Prostate gland (tissue), 2 donors: ENCODE results near the gene HS3ST3B1. TPM values are rescaled to one million over a fixed set of nuclear protein-coding genes. Genes with fewer than 3 reads are reported as not detected.

Experiments
- DNase-seq: peaks from one replicate; pipeline ENCODE4 v3.0.0-alpha.2; 2019; ENCODE audit warnings: low spot score
- H3K27ac ChIP-seq, 2 donors: fragments of 200-600 bp; sonication (generic); 2 replicates each; pipeline ENCODE4 v1.5.1; 2017 to 2019
- H3K27me3 ChIP-seq: fragments of 200-600 bp; sonication (generic); replicated peaks from 2 replicates; pipeline ENCODE4 v1.5.1; 2019; ENCODE audit not compliant: insufficient read depth
- H3K36me3 ChIP-seq, 2 donors: fragments of 200-600 bp; sonication (generic); 1 replicate in 1 of 2; 2 replicates in 1 of 2; pipeline versions ENCODE4 v1.5.1 to v1.8.1; 2017 to 2019
- H3K4me1 ChIP-seq: fragments of 200-600 bp; sonication (generic); replicated peaks from 2 replicates; pipeline ENCODE4 v1.5.1; 2019
- H3K4me3 ChIP-seq, 2 donors: fragments of 200-600 bp; sonication (generic); 2 replicates each; pipeline ENCODE4 v1.5.1; 2017 to 2019
- H3K9me3 ChIP-seq: fragments of 200-600 bp; sonication (generic); 2 replicates; pipeline ENCODE4 v1.5.1; 2017
- CTCF ChIP-seq, 4 experiments: fragments of 200-600 bp in 2 of 4; fragments of 450-650 bp in 2 of 4; sonication (generic) in 2 of 4; IDR thresholded peaks; 1 replicate in 3 of 4; 2 replicates in 1 of 4; pipeline ENCODE4 v1.5.1; 2016 to 2019; ENCODE audit warnings: antibody characterized with exemption in 4 of 4, mild to moderate bottlenecking in 2 of 4, moderate library complexity in 2 of 4
- POLR2A ChIP-seq: fragments of 450-650 bp; IDR thresholded peaks from one replicate; pipeline ENCODE4 v1.6.1; 2016; ENCODE audit warnings: antibody characterized with exemption, mild to moderate bottlenecking
- POLR2AphosphoS5 ChIP-seq: sonication (generic); formaldehyde crosslinking; IDR thresholded peaks from one replicate; pipeline ENCODE4 v1.6.1; 2017; ENCODE audit warnings: antibody characterized with exemption
- WGBS: methylation state at CpG from one replicate; pipeline ENCODE4 v1.1.5; 2018; 5-methylcytosine and 5-hydroxymethylcytosine counted together
- intact Hi-C: fragments of 100-400 bp; cut with DNase I; formaldehyde crosslinking; loops from one replicate; pipeline ENCODE4 v1.14.2; 2022
- total RNA-seq, 2 donors: library from RNA; depleted of rRNA; stranded (reverse); fragments of >200 nt; gene quantifications; one replicate each; pipeline ENCODE4 v1.1.0, GENCODE V29; 2016

The HS3ST3B1 gene
- total RNA-seq, 2 donors from 2014 or later, result 2.8 to 4.1 TPM

- intact Hi-C loops, result no loop called here
- no peaks in the 10 kb centered on the region for H3K27me3 ChIP-seq
- no peaks in the 10 kb centered on the region for H3K36me3 ChIP-seq
- H3K4me1 ChIP-seq, result no peaks in the 10 kb centered on the region
- no peak overlapping the region for H3K27ac ChIP-seq
- H3K4me3 ChIP-seq, result no peak overlapping the region
- WGBS, result 95% methylated on average over 4 of the region's 4 CpGs
- TF ChIP-seq POLR2A (no peak), CTCF (IDR thresholded peaks at IDR 0.05) (no peak), POLR2AphosphoS5 (no peak)
- DNase-seq, result no peak
- H3K9me3 ChIP-seq, result no peaks in the 10 kb centered on the region
Measured at GRCh38 chr17:14336418-14336817, 35.5 kb downstream of the HS3ST3B1 start.

GRCh38 chr17:14337596-14338079, 36.8 kb downstream of the HS3ST3B1 start:
- intact Hi-C loops, result no loop called here
- 93% methylated on average over 3 of the region's 3 CpGs for WGBS
- Histone ChIP-seq H3K9me3 (no peaks in the 10 kb centered on the region), H3K27ac (no peak overlapping the region), H3K4me3 (no peak overlapping the region), H3K27me3 (no peaks in the 10 kb centered on the region), H3K4me1 (no peaks in the 10 kb centered on the region), H3K36me3 (no peaks in the 10 kb centered on the region)
- TF ChIP-seq POLR2A (no peak), POLR2AphosphoS5 (no peak), CTCF (IDR thresholded peaks at IDR 0.05) (no peak)
- no peak for DNase-seq

GRCh38 chr17:14340857-14341754, 40.2 kb downstream of the HS3ST3B1 start:
- intact Hi-C loops, result no loop called here
- Histone ChIP-seq H3K4me1 (no peaks in the 10 kb centered on the region), H3K27me3 (no peaks in the 10 kb centered on the region), H3K4me3 (no peak overlapping the region), H3K27ac (no peak overlapping the region), H3K9me3 (no peaks in the 10 kb centered on the region), H3K36me3 (no peaks in the 10 kb centered on the region)
- DNase-seq, result no peak
- TF ChIP-seq POLR2A (no peak), CTCF (IDR thresholded peaks at IDR 0.05) (no peak), POLR2AphosphoS5 (no peak)
- 58% methylated on average over 12 of the region's 12 CpGs for WGBS

GRCh38 chr17:14341866-14342265, 41.0 kb downstream of the HS3ST3B1 start:
- no peaks in the 10 kb centered on the region for H3K36me3 ChIP-seq
- H3K4me3 ChIP-seq, result no peak overlapping the region
- no peaks in the 10 kb centered on the region for H3K27me3 ChIP-seq
- WGBS, result 68% methylated on average over 5 of the region's 5 CpGs
- intact Hi-C loops, result no loop called here
- H3K27ac ChIP-seq, result no peak overlapping the region
- H3K9me3 ChIP-seq, result no peaks in the 10 kb centered on the region
- DNase-seq, result no peak
- TF ChIP-seq POLR2A (no peak), POLR2AphosphoS5 (no peak), CTCF (IDR thresholded peaks at IDR 0.05) (no peak)
- no peaks in the 10 kb centered on the region for H3K4me1 ChIP-seq

GRCh38 chr17:14346801-14347200, 45.9 kb downstream of the HS3ST3B1 start:
- H3K36me3 ChIP-seq, result no peaks in the 10 kb centered on the region
- no peak overlapping the region for H3K4me3 ChIP-seq
- 80% methylated on average over 5 of the region's 6 CpGs for WGBS
- H3K9me3 ChIP-seq, result no peaks in the 10 kb centered on the region
- intact Hi-C loops, result no loop called here
- no peaks in the 10 kb centered on the region for H3K27me3 ChIP-seq
- H3K4me1 ChIP-seq, result no peaks in the 10 kb centered on the region
- no peak overlapping the region for H3K27ac ChIP-seq
- no peak for DNase-seq
- TF ChIP-seq CTCF (IDR thresholded peaks at IDR 0.05), result no peak
- no peak for TF ChIP-seq POLR2AphosphoS5
- no peak for TF ChIP-seq POLR2A
